Parathyroid adenoma (tissue), 2 donors: ENCODE data around the gene PIGL.
A peak's percentile ranks its signal among the peaks of the same experiment; 100 is the strongest.

Experiments used
- H2AFZ ChIP-seq: fragments of 300-600 bp; sonication (generic); one replicate; pipeline ENCODE4 v1.7.0; 2017; ENCODE audit warnings: antibody characterized with exemption, mild to moderate bottlenecking
- H3K27ac ChIP-seq: fragments of 300-600 bp; sonication (generic); one replicate; pipeline ENCODE4 v1.7.0; 2017
- H3K27me3 ChIP-seq: fragments of 300-600 bp; sonication (generic); one replicate; pipeline ENCODE4 v1.7.0; 2017; ENCODE audit warnings: low read length; ENCODE audit not compliant: control insufficient read depth, insufficient read depth
- H3K36me3 ChIP-seq: fragments of 300-600 bp; sonication (generic); one replicate; pipeline ENCODE4 v1.7.0; 2017; ENCODE audit warnings: low read length; ENCODE audit not compliant: control insufficient read depth, insufficient read depth
- H3K4me1 ChIP-seq: fragments of 300-600 bp; sonication (generic); one replicate; pipeline ENCODE4 v1.7.0; 2017; ENCODE audit warnings: control low read depth
- H3K4me2 ChIP-seq: fragments of 300-600 bp; sonication (generic); one replicate; pipeline ENCODE4 v1.7.0; 2017; ENCODE audit warnings: low read length
- H3K4me3 ChIP-seq: fragments of 300-600 bp; sonication (generic); one replicate; pipeline ENCODE4 v1.7.0; 2017; ENCODE audit warnings: low read depth, low read length
- H3K79me2 ChIP-seq: fragments of 300-600 bp; sonication (generic); one replicate; pipeline ENCODE4 v1.7.0; 2017; ENCODE audit warnings: control low read depth
- H3K9ac ChIP-seq: fragments of 300-600 bp; sonication (generic); one replicate; pipeline ENCODE4 v1.7.0; 2017; ENCODE audit warnings: mild to moderate bottlenecking
- H3K9me3 ChIP-seq: fragments of 300-600 bp; sonication (generic); one replicate; pipeline ENCODE4 v1.7.0; 2017; ENCODE audit warnings: low read length; ENCODE audit not compliant: control insufficient read depth
- TF ChIP-seq, protein P1 (sequence below): fragments of 300-600 bp; sonication (generic); IDR thresholded peaks from one replicate; pipeline ENCODE4 v1.7.0; 2017; ENCODE audit warnings: antibody characterized with exemption, mild to moderate bottlenecking
- donor health status: primary hyperparathyroidism.

Gene PIGL

DNA sequence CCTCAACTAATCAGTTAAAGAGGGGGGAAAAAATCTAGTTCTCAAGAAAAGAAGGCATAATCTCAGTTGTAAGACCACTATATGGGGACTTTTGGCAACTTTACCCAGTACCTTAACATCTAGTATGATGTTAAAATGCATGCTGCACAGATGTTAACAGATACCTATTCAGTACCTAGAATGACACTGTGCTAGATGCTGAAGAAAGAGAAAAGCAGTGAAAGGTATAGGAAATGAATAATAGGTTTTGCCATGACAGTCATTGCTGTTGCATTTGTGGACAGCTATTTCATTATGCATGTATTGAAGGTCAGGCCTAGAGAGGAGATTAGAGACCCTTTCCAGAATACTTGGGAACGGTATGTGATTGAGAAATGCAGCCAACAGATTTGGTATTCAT, 34.5 kb downstream of the PIGL start:
- Histone ChIP-seq H3K4me2 (no peak overlapping the region), H3K4me3 (no peak overlapping the region), H3K9ac (no peak overlapping the region), H3K27me3 (no peaks in the 10 kb centered on the region), H3K36me3 (no peaks in the 10 kb centered on the region), H3K4me1 (no peaks in the 10 kb centered on the region), H3K79me2 (peaks cover 4% of the 10 kb centered on the region), H2AFZ (no peak overlapping the region), H3K27ac (no peak overlapping the region), H3K9me3 (no peaks in the 10 kb centered on the region)
- TF ChIP-seq, protein P1, sequence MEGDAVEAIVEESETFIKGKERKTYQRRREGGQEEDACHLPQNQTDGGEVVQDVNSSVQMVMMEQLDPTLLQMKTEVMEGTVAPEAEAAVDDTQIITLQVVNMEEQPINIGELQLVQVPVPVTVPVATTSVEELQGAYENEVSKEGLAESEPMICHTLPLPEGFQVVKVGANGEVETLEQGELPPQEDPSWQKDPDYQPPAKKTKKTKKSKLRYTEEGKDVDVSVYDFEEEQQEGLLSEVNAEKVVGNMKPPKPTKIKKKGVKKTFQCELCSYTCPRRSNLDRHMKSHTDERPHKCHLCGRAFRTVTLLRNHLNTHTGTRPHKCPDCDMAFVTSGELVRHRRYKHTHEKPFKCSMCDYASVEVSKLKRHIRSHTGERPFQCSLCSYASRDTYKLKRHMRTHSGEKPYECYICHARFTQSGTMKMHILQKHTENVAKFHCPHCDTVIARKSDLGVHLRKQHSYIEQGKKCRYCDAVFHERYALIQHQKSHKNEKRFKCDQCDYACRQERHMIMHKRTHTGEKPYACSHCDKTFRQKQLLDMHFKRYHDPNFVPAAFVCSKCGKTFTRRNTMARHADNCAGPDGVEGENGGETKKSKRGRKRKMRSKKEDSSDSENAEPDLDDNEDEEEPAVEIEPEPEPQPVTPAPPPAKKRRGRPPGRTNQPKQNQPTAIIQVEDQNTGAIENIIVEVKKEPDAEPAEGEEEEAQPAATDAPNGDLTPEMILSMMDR: no peak

GRCh38 chr17:16254773-16255400, 37.9 kb downstream of the PIGL start:
- Histone ChIP-seq H3K9ac (no peak overlapping the region), H2AFZ (no peak overlapping the region), H3K36me3 (no peaks in the 10 kb centered on the region), H3K4me1 (no peaks in the 10 kb centered on the region), H3K27me3 (no peaks in the 10 kb centered on the region), H3K4me3 (no peak overlapping the region), H3K27ac (peak overlapping the region; percentile 5), H3K79me2 (peaks cover 4% of the 10 kb centered on the region), H3K9me3 (no peaks in the 10 kb centered on the region), H3K4me2 (no peak overlapping the region)
- TF ChIP-seq, protein P1: no peak

DNA sequence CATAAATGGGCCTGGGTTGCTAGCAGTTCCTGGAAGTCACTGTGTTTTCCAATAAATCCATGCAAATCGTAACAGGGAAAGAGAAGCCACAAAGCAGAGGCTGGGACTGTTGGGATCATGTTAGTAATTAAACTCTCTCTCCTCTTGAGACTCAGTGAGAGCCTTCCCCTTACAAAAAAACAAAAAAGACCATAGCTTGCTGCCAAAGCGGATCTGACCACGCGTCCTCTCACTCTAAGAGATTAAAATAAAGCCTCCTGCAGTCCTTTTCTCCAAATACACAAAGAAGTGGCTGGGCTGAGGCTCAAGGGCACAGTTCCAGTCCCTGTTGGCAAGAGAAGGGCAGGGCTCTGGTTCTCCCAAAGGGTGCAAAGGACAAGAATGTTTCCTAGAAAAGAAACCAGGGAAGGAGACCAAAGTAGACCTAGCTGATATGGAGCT, 38.5 kb downstream of the PIGL start:
- Histone ChIP-seq H3K4me3 (no peak overlapping the region), H3K4me1 (no peaks in the 10 kb centered on the region)

DNA sequence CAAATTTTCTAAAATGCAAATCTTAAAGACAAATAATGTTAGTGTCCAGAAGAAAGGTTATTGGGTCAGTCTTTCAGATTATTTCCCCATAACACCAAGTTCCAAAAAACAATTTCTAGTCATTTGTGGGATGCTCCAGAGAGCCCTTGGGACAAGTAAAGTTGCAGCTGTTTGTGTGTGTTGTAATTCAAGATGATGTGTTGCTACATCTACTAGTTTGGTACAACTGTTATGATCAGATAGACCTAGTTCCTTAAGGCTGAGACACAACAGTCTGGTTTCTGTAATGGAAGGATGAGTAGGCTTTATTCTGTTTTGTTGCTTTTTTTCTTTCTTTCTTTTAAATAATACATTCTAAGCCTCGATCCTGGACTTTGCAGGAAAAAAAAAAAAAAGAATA, 41.9 kb downstream of the PIGL start:
- Histone ChIP-seq H3K27ac (no peak overlapping the region), H3K36me3 (no peaks in the 10 kb centered on the region), H3K27me3 (no peaks in the 10 kb centered on the region), H3K79me2 (peaks cover 3% of the 10 kb centered on the region), H3K4me3 (no peak overlapping the region), H3K9me3 (no peaks in the 10 kb centered on the region), H3K9ac (no peak overlapping the region), H3K4me2 (no peak overlapping the region), H2AFZ (no peak overlapping the region), H3K4me1 (no peaks in the 10 kb centered on the region)
- TF ChIP-seq, protein P1: no peak

More for the DNA sequence above, 38.5 kb downstream of the PIGL start:
- Histone ChIP-seq H3K9me3 (no peaks in the 10 kb centered on the region), H3K27me3 (no peaks in the 10 kb centered on the region), H3K4me2 (no peak overlapping the region), H3K36me3 (no peaks in the 10 kb centered on the region), H2AFZ (no peak overlapping the region), H3K79me2 (peaks cover 4% of the 10 kb centered on the region), H3K9ac (no peak overlapping the region), H3K27ac (peak overlapping the region; percentile 5)
- TF ChIP-seq, protein P1: no peak

DNA sequence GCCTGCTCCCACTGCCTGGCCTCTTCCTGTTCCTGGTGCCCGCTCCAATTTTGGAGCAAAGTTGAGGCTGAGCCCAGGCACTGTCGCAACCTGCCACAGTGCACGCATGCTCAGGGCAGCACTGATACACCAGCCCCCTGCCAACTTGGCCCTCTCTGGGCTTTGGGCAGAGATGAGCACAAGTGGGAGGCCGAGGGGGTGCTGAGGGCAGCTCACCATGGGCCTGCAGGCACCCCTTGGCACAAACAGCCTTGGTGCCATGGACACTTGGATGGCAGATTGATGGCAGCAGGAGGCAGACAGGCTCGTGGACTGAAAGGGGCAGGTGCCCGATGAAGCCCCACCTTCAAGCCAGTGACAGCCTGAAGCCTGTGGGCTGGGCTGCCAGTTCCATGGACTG, 42.9 kb downstream of the PIGL start:
- H3K79me2 ChIP-seq: peaks cover 3% of the 10 kb centered on the region
- TF ChIP-seq, protein P1: no peak
- H3K36me3 ChIP-seq: no peaks in the 10 kb centered on the region
- H3K4me3 ChIP-seq: no peak overlapping the region
- no peaks in the 10 kb centered on the region for H3K9me3 ChIP-seq
- H3K27me3 ChIP-seq: no peaks in the 10 kb centered on the region
- no peak overlapping the region for H3K4me2 ChIP-seq
- no peak overlapping the region for H3K9ac ChIP-seq
- H3K27ac ChIP-seq: no peak overlapping the region
- no peak overlapping the region for H2AFZ ChIP-seq
- H3K4me1 ChIP-seq: no peaks in the 10 kb centered on the region
